ENCODE measurements around the gene POC1A.
A peak's percentile ranks its signal among the peaks of the same experiment; 100 is the strongest.

Gene POC1A

GRCh38 chr3:52102934-52103333, 51.3 kb downstream of the POC1A start:
- no peak for DNase-seq (ENCODE audit: low read depth)

- DNase-seq (ENCODE audit: low read depth): no peak
Measured at GRCh38 chr3:52099001-52099401, 55.2 kb downstream of the POC1A start.

DNA sequence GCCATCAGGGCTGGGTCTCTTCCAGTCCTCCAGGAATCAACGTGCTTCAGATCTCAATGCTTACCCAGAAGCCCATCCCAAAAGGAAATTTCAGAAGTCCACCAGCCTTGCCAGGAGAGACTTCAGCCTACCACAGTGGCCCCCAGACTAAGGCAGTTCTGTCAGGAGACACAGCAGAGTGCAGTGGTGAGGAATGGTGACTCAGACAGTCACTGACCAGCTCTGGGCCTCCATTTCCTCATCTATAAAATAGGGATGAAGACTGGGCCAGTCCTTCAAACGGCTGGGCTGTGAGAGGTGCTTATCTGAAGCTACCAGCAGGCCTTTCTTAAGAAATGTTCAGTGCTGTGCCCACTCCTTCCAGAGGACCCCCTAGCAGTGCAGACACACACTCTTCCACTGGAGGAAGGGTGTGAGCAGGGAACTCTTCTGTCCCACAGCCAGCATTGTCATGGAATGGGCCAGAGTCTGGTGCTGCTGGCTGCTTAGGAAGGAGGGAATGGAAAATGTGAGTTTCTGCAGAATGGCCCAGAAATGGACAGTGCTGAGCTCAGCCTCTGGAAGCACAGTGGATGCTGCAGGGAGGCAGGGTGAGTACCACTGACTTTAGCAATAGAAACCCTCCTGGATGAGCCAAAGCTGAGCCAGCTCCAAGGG, 56.2 kb downstream of the POC1A start:
- no peak for DNase-seq (ENCODE audit: low read depth)

GRCh38 chr3:52095990-52096775, 58.0 kb downstream of the POC1A start:
- no peak for DNase-seq (ENCODE audit: low read depth)

- DNase-seq (ENCODE audit: low read depth): no peak
Measured at GRCh38 chr3:52094571-52095485, 59.4 kb downstream of the POC1A start.

- DNase-seq (ENCODE audit: low read depth): no peak
Measured at GRCh38 chr3:52093756-52094545, 60.3 kb downstream of the POC1A start.

DNA sequence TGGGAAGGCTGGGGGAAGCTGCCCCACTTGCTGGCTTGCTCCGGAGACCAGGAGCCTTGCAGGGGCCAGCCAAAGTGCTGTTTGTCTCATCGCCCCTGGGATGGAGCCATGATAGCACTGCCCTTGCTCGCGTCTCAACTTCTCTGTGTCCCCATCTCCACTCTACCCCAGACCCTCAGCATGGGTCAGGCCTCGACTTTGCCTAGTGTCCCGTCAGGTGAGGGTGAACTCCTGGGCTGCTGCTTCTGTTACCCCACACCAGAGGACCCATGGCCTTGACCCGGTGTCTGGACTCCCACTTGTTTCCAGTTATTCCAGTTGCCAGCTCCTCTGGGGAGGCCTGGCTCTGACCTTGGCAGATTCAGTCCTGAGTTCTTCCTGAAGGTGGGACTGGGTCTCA, 61.3 kb downstream of the POC1A start:
- DNase-seq (ENCODE audit: low read depth): no peak

DNA sequence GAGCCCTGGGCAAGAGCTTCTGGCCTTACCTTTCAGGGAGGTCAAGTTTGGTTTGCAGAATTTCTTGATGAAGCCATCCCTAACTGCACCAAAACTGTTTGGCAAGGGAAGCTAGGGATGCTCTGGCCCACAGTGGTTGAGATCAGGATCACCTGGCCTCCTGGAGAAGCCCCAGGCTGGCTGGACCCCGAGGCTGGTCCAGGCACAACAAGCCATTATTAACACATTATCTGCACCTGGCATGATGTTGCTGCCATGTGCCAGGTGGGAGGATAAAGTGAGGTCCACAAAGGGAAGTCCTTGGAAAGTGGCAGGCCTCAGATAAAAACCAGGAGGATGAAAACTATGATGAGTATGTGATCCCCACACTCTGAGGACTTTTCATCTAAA, 62.0 kb downstream of the POC1A start:
- no peak for DNase-seq (ENCODE audit: low read depth)

GRCh38 chr3:52091586-52092270, 62.5 kb downstream of the POC1A start:
- no peak for DNase-seq (ENCODE audit: low read depth)

GRCh38 chr3:52090933-52091468, 63.2 kb downstream of the POC1A start:
- DNase-seq (ENCODE audit: low read depth): no peak

DNA sequence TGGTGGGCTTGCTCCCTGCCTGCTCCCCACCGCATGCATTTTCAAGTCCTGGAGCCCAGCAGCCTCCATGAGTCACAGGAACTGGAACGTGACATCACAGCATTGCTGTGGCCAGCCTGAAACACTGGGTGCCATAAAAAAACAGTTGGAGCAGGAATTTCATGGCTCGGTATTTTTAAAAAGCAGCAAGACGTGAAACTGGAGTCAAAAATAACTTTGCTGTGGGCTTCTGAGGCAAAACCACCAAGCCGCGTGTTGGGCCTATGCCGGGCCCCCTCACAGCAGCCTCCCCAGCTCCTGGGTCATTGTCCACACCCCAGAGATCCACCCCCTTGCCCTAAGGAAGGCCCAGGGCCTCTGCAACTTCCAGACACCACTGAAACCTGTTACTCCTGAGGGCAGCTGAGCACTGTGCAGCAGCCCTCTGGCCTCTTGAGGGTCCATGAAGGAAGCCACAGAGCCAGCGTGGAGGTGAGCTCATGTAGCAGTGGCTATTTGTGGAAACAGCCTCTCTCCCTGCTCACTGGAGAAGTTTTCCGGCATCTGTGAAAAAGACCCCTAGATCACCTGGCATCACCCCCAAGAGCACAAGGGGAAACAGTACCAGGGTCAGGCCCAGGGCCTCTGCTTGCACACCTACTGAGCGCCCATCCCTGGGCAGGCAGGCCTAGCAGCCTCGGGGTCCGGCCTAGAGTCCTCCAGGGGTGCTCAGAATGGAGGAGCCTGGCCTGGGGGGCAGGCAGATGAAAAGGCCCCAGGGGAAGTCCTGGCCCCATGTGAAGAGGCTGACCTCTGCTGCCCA, 63.9 kb downstream of the POC1A start:
- DNase-seq (ENCODE audit: low read depth): no peak

DNA sequence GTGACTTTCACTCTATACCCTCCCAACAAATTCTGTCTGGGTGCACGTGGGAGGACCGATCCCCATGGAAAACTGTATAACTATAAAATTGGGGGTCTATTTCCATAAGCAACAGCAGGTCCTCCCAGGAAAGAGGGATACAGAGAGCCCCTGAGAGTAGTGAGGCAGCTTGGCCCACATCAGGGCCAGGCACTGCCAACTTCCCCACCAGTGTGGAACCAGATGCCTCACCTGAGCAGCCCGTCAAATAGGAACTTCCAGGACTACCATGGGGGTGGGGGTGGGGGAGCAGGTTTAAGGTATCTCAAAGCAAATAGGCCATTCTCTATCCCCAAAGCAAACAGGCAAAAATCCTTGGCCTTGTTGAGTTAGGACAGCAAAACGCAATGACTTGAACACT, 64.5 kb downstream of the POC1A start:
- no peak for DNase-seq (ENCODE audit: low read depth)

- DNase-seq (ENCODE audit: low read depth): no peak
Measured at GRCh38 chr3:52088445-52089367, 65.5 kb downstream of the POC1A start.

GRCh38 chr3:52087731-52088130, 66.5 kb downstream of the POC1A start:
- no peak for DNase-seq (ENCODE audit: low read depth)

- no peak for DNase-seq (ENCODE audit: low read depth)
Measured at GRCh38 chr3:52086976-52087663, 67.1 kb downstream of the POC1A start.

DNA sequence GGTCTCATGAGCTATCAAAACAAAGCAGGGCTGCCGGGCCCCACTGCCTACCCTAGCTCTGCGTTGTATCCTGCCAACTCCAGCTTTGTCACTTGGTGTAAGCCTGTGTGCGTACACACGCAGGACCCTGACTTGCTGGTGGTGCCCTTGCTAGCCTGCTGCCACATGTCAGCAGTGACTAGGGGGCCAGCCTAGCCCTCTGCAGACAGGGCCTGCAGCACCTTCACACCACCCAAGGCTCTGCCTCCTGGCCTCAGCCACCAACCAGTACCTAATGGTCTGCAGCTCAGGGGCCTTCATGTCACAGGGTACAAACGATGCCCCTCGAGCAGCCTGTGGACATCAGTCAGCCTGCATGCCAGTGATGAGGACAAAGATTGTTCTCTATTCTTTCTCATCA, 67.8 kb downstream of the POC1A start:
- DNase-seq (ENCODE audit: low read depth): no peak

- DNase-seq (ENCODE audit: low read depth): peak; percentile 17
Measured at GRCh38 chr3:52085681-52086282, 68.4 kb downstream of the POC1A start.

Data from activated gamma-delta T cell treated with anti-CD3 and anti-CD28 coated beads, Interleukin-2, amount 50 U/mL, for 16 hours (primary cell).